ENCODE measurements around the gene ADAM8. TPM values are rescaled to one million over a fixed set of nuclear protein-coding genes. Genes with fewer than 3 reads are reported as not detected.

ADAM8 gene
- total RNA-seq, 5 donors from 2014 or later (not counting 1 experiment from before 2014, with no cell fraction given): 80.5 to 142 (median 107) TPM

GRCh38 chr10:133310399-133310755, 33.7 kb upstream of the ADAM8 start:
- ATAC-seq (replicated peaks in 1 of 4): no peak
- no peaks in the 10 kb centered on the region for H3K9me3 Mint-ChIP-seq
- Histone ChIP-seq H3K27ac (ENCODE audit: low read length) (no peak overlapping the region), H3K4me3 (ENCODE audit: control insufficient read depth in 1 of 2, extremely low read depth in 1 of 2, low read length in 1 of 2) (no peak overlapping the region), H3K36me3 (ENCODE audit: control insufficient read depth in 2 of 2, extremely low read depth in 1 of 2, insufficient read depth in 1 of 2, low read length in 1 of 2) (peaks cover 3 to 26% of the 10 kb centered on the region in 2 donors), H3K27me3 (replicated peaks in 1 of 2; ENCODE audit: control insufficient read depth in 2 of 2, extremely low read depth in 1 of 2, insufficient read depth in 2 of 2, low read length in 1 of 2) (no peaks in the 10 kb centered on the region), H3K4me1 (ENCODE audit: control insufficient read depth in 1 of 2, extremely low read depth in 1 of 2, insufficient read depth in 2 of 2, low read length in 2 of 2) (peaks cover 4 to 38% of the 10 kb centered on the region in 2 experiments), H3K9me3 (no peaks in the 10 kb centered on the region)
- DNase-seq: no peak
- peaks cover 17% of the 10 kb centered on the region for H3K36me3 Mint-ChIP-seq
- peak overlapping the region in 1 of 2 donors; percentile 58 for H3K27ac Mint-ChIP-seq
- peak overlapping the region; percentile 31 to 87 (median 36) for H3K4me3 Mint-ChIP-seq
- CTCF ChIA-PET: no interaction called here
- POLR2A ChIA-PET: interaction anchor here in 1 of 2 donors (0.7 kb wide), 1 partner anchor 849 kb away, joined by 3 read pairs; no protein-coding TSS in a partner anchor
- over 99% methylated on average over 14 of the region's 16 CpGs for WGBS (ENCODE audit: insufficient coverage)
- peaks cover 25 to 33% (median 31%) of the 10 kb centered on the region in 3 donors for H3K4me1 Mint-ChIP-seq
- no peaks in the 10 kb centered on the region for H3K27me3 Mint-ChIP-seq

- WGBS (ENCODE audit: insufficient coverage): 92% methylated on average over 33 of the region's 33 CpGs
- Mint-ChIP-seq H3K36me3 (peaks cover 21% of the 10 kb centered on the region), H3K9me3 (no peaks in the 10 kb centered on the region), H3K4me1 (peaks cover 31 to 38% (median 36%) of the 10 kb centered on the region in 3 donors), H3K27me3 (no peaks in the 10 kb centered on the region), H3K27ac (peak overlapping the region; percentile 27 to 58), H3K4me3 (peak overlapping the region; percentile 70 to 87 (median 75))
- peaks cover 3 to 26% of the 10 kb centered on the region in 2 donors for H3K36me3 ChIP-seq (ENCODE audit: control insufficient read depth in 2 of 2, extremely low read depth in 1 of 2, insufficient read depth in 1 of 2, low read length in 1 of 2)
- DNase-seq: no peak
- H3K27ac ChIP-seq (ENCODE audit: low read length): peak overlapping the region; percentile 58
- no peaks in the 10 kb centered on the region for H3K27me3 ChIP-seq (replicated peaks in 1 of 2; ENCODE audit: control insufficient read depth in 2 of 2, extremely low read depth in 1 of 2, insufficient read depth in 2 of 2, low read length in 1 of 2)
- no peak for ATAC-seq (replicated peaks in 1 of 4)
- H3K4me3 ChIP-seq (ENCODE audit: control insufficient read depth in 1 of 2, extremely low read depth in 1 of 2, low read length in 1 of 2): no peak overlapping the region
- peaks cover 4 to 40% of the 10 kb centered on the region in 2 experiments for H3K4me1 ChIP-seq (ENCODE audit: control insufficient read depth in 1 of 2, extremely low read depth in 1 of 2, insufficient read depth in 2 of 2, low read length in 2 of 2)
- ChIA-PET POLR2A (no interaction called here), CTCF (no interaction called here)
- no peaks in the 10 kb centered on the region for H3K9me3 ChIP-seq
Measured at GRCh38 chr10:133309720-133310398, 33.2 kb upstream of the ADAM8 start.

GRCh38 chr10:133309100-133309719, 32.5 kb upstream of the ADAM8 start:
- Histone ChIP-seq H3K36me3 (ENCODE audit: control insufficient read depth in 2 of 2, extremely low read depth in 1 of 2, insufficient read depth in 1 of 2, low read length in 1 of 2) (peaks cover 3 to 26% of the 10 kb centered on the region in 2 donors), H3K27me3 (replicated peaks in 1 of 2; ENCODE audit: control insufficient read depth in 2 of 2, extremely low read depth in 1 of 2, insufficient read depth in 2 of 2, low read length in 1 of 2) (no peaks in the 10 kb centered on the region), H3K4me1 (ENCODE audit: control insufficient read depth in 1 of 2, extremely low read depth in 1 of 2, insufficient read depth in 2 of 2, low read length in 2 of 2) (peaks cover 4 to 40% of the 10 kb centered on the region in 2 experiments), H3K4me3 (ENCODE audit: control insufficient read depth in 1 of 2, extremely low read depth in 1 of 2, low read length in 1 of 2) (peak overlapping the region; percentile 47 to 84), H3K9me3 (no peaks in the 10 kb centered on the region), H3K27ac (ENCODE audit: low read length) (peak overlapping the region; percentile 74)
- peak overlapping the region; percentile 70 to 87 (median 75) for H3K4me3 Mint-ChIP-seq
- POLR2A ChIA-PET: no interaction called here
- CTCF ChIA-PET: no interaction called here
- peak overlapping the region; percentile 66 to 84 for H3K27ac Mint-ChIP-seq
- peaks cover 34 to 37% (median 36%) of the 10 kb centered on the region in 3 donors for H3K4me1 Mint-ChIP-seq
- peaks cover 21% of the 10 kb centered on the region for H3K36me3 Mint-ChIP-seq
- H3K27me3 Mint-ChIP-seq: no peaks in the 10 kb centered on the region
- H3K9me3 Mint-ChIP-seq: no peaks in the 10 kb centered on the region
- ATAC-seq (replicated peaks in 1 of 4) (peak; percentile 75 to 88 (median 81)), DNase-seq (peak in 34 of 35 experiments; percentile 74 to 95 (median 90))
- 25% methylated on average over 41 of the region's 46 CpGs for WGBS (ENCODE audit: insufficient coverage)

GRCh38 chr10:133308421-133309099, 31.9 kb upstream of the ADAM8 start, which contains the start of the genes TUBGCP2 and ZNF511:
TUBGCP2 (minus strand) TSS chr10:133308872; CDS start chr10:133302941, 5,931 bp downstream.
ZNF511 (plus strand) TSS chr10:133308914; CDS start chr10:133308944, 30 bp downstream.
- peaks cover 4 to 40% of the 10 kb centered on the region in 2 experiments for H3K4me1 ChIP-seq (ENCODE audit: control insufficient read depth in 1 of 2, extremely low read depth in 1 of 2, insufficient read depth in 2 of 2, low read length in 2 of 2)
- Mint-ChIP-seq H3K36me3 (peaks cover 22% of the 10 kb centered on the region), H3K27me3 (no peaks in the 10 kb centered on the region), H3K27ac (peak within 1 kb of the TSS; percentile 98 to 100), H3K9me3 (no peaks in the 10 kb centered on the region), H3K4me3 (peak within 1 kb of the TSS; percentile 87 to 98 (median 97)), H3K4me1 (peaks cover 38 to 39% (median 38%) of the 10 kb centered on the region in 3 donors)
- DNase-seq (peak; percentile 76 to 96 (median 87)), ATAC-seq (replicated peaks in 1 of 4) (peak; percentile 70 to 78 (median 75))
- peak within 1 kb of the TSS; percentile 84 to 91 for H3K4me3 ChIP-seq (ENCODE audit: control insufficient read depth in 1 of 2, extremely low read depth in 1 of 2, low read length in 1 of 2)
- peaks cover 3 to 29% of the 10 kb centered on the region in 2 donors for H3K36me3 ChIP-seq (ENCODE audit: control insufficient read depth in 2 of 2, extremely low read depth in 1 of 2, insufficient read depth in 1 of 2, low read length in 1 of 2)
- ChIA-PET POLR2A (interaction anchor here (1.1 to 1.6 kb wide), 3 partner anchors 30 to 33 kb away, joined by 4 to 11 read pairs (median 6); partner anchors contain the start of gene ADAM8 (in 1 of the 2)), CTCF (interaction anchor here (0.8 to 1.8 kb wide), 5 partner anchors 12 to 33 kb away, joined by 3 to 10 read pairs (median 3); no protein-coding TSS in a partner anchor)
- WGBS (ENCODE audit: insufficient coverage): under 1% methylated on average over 89 of the region's 89 CpGs
- H3K27ac ChIP-seq (ENCODE audit: low read length): peak within 1 kb of the TSS; percentile 99
- no peaks in the 10 kb centered on the region for H3K27me3 ChIP-seq (replicated peaks in 1 of 2; ENCODE audit: control insufficient read depth in 2 of 2, extremely low read depth in 1 of 2, insufficient read depth in 2 of 2, low read length in 1 of 2)
- no peaks in the 10 kb centered on the region for H3K9me3 ChIP-seq

- POLR2A ChIA-PET: interaction anchor here (0.7 to 1.6 kb wide), 4 partner anchors 29 to 47 kb away, joined by 4 to 11 read pairs (median 5); partner anchors contain the start of gene ADAM8 (in 1 of the 2)
- H3K36me3 Mint-ChIP-seq: peaks cover 24% of the 10 kb centered on the region
- H3K4me3 Mint-ChIP-seq: peak overlapping the region; percentile 87 to 98 (median 97)
- peak; percentile 46 to 68 (median 52) for ATAC-seq (replicated peaks in 1 of 4)
- peaks cover 3 to 29% of the 10 kb centered on the region in 2 donors for H3K36me3 ChIP-seq (ENCODE audit: control insufficient read depth in 2 of 2, extremely low read depth in 1 of 2, insufficient read depth in 1 of 2, low read length in 1 of 2)
- no peaks in the 10 kb centered on the region for H3K27me3 Mint-ChIP-seq
- H3K4me1 Mint-ChIP-seq: peaks cover 40 to 41% (median 41%) of the 10 kb centered on the region in 3 donors
- peak; percentile 77 to 93 (median 88) for DNase-seq
- peak overlapping the region; percentile 84 to 91 for H3K4me3 ChIP-seq (ENCODE audit: control insufficient read depth in 1 of 2, extremely low read depth in 1 of 2, low read length in 1 of 2)
- no peaks in the 10 kb centered on the region for H3K9me3 Mint-ChIP-seq
- H3K27ac ChIP-seq (ENCODE audit: low read length): peak overlapping the region; percentile 99
- CTCF ChIA-PET: interaction anchor here (0.8 to 1.8 kb wide), 5 partner anchors 13 to 33 kb away, joined by 3 to 10 read pairs (median 3); no protein-coding TSS in a partner anchor
- peak overlapping the region; percentile 98 to 100 for H3K27ac Mint-ChIP-seq
- WGBS (ENCODE audit: insufficient coverage): 2% methylated on average over 18 of the region's 25 CpGs
- peaks cover 4 to 44% of the 10 kb centered on the region in 2 experiments for H3K4me1 ChIP-seq (ENCODE audit: control insufficient read depth in 1 of 2, extremely low read depth in 1 of 2, insufficient read depth in 2 of 2, low read length in 2 of 2)
- no peaks in the 10 kb centered on the region for H3K9me3 ChIP-seq
- H3K27me3 ChIP-seq (replicated peaks in 1 of 2; ENCODE audit: control insufficient read depth in 2 of 2, extremely low read depth in 1 of 2, insufficient read depth in 2 of 2, low read length in 1 of 2): no peaks in the 10 kb centered on the region
Measured at GRCh38 chr10:133307776-133308420, 31.2 kb upstream of the ADAM8 start.

Measured in T-cell (primary cell).